GM12872 (cell line): ENCODE results near the gene OR1Q1.

Source experiments
- CTCF ChIP-seq: IDR thresholded peaks from 3 replicates; pipeline ENCODE4 v1.5.1; 2011; ENCODE audit warnings: low read depth, mild to moderate bottlenecking, low read length, moderate library complexity; ENCODE audit not compliant: insufficient read depth

Gene OR1Q1

GRCh38 chr9:122606587-122606986 lies 8.0 kb upstream of the OR1Q1 start:
- no peak for TF ChIP-seq CTCF

- no peak for TF ChIP-seq CTCF
Observed at GRCh38 chr9:122609804-122610203, 4.7 kb upstream of the OR1Q1 start.

GRCh38 chr9:122619996-122620395 lies 5.5 kb downstream of the OR1Q1 start:
- TF ChIP-seq CTCF: no peak

GRCh38 chr9:122642226-122642625 lies 27.7 kb downstream of the OR1Q1 start:
- TF ChIP-seq CTCF: no peak

GRCh38 chr9:122656378-122656777 lies 41.8 kb downstream of the OR1Q1 start:
- no peak for TF ChIP-seq CTCF

- TF ChIP-seq CTCF: no peak
Observed at GRCh38 chr9:122657527-122657926, 43.0 kb downstream of the OR1Q1 start, which contains the start of gene OR1B1. Gene OR1B1 (minus strand): TSS chr9:122657627.

- no peak for TF ChIP-seq CTCF
Observed at GRCh38 chr9:122661416-122661815, 46.9 kb downstream of the OR1Q1 start, which contains the start of gene OR1L1. Gene OR1L1 (plus strand): TSS chr9:122661716. CDS start chr9:122661716, 0 bp downstream.
